PC-9 (cell line): ENCODE data around the gene FLYWCH1.

Experiments used
- CTCF ChIP-seq: fragments of 200-600 bp; sonication (generic); conservative IDR thresholded peaks from 2 replicates; pipeline ENCODE4 v1.6.1; 2017; ENCODE audit warnings: mixed run types, antibody characterized with exemption, mild to moderate bottlenecking, moderate library complexity
- EZH2 ChIP-seq: fragments of 200-600 bp; sonication (generic); IDR thresholded peaks from 2 replicates; pipeline ENCODE4 v1.8.0; 2017; ENCODE audit warnings: antibody characterized with exemption, low read depth

DNA sequence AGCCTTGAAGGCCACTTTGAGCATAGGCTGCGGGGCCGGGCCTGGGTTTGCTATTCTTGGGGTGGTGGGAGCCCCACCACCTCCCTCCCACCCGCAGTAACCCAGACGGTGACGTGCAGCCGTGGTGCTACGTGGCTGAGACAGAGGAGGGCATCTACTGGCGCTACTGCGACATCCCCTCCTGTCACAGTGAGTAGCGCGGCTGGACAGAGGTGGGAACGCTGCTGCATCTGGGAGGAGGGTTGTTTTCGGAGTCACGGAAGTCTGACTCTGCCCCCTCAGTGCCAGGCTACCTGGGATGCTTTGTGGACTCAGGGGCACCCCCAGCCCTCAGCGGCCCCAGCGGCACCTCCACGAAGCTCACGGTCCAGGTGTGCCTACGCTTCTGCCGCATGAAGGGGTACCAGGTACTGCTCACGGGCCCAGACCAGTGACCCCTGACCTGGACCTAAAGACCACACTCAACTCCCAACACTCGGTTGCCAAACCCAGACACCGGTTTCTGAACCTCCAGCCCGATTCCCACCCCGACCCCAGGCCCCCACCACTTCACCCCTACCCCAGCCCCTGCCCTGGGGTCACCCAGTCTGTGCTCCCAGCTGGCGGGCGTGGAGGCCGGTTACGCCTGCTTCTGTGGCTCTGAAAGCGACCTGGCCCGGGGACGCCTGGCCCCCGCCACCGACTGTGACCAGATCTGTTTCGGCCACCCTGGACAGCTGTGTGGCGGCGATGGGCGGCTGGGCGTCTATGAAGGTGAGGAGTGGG, 54.5 kb downstream of the FLYWCH1 start:
- TF ChIP-seq CTCF: no peak
- no peak for TF ChIP-seq EZH2
